Adipocyte (in vitro differentiated cells): ENCODE measurements around the gene JAKMIP2.

ENCODE experiments used
- DNase-seq: peaks from one replicate; pipeline ENCODE4 v3.0.0-alpha.2; 2015; ENCODE audit warnings: low read depth
- H3K27me3 ChIP-seq: replicated peaks from 2 replicates; pipeline ENCODE4 v1.7.0; 2013; ENCODE audit warnings: mild to moderate bottlenecking, low read length, moderate library complexity; ENCODE audit not compliant: control insufficient read depth, insufficient read depth
- H3K36me3 ChIP-seq: 2 replicates; pipeline ENCODE4 v1.7.0; 2013; ENCODE audit warnings: low read length, mild to moderate bottlenecking, moderate library complexity; ENCODE audit not compliant: control insufficient read depth, insufficient read depth, severe bottlenecking
- H3K4me1 ChIP-seq: 2 replicates; pipeline ENCODE4 v1.7.0; 2013; ENCODE audit warnings: mild to moderate bottlenecking, low read length, moderate library complexity; ENCODE audit not compliant: control insufficient read depth, insufficient read depth
- H3K4me3 ChIP-seq: 2 replicates; pipeline ENCODE4 v1.7.0; 2013; ENCODE audit warnings: mild to moderate bottlenecking, low read length, moderate library complexity
- H3K9ac ChIP-seq: 2 replicates; pipeline ENCODE4 v1.7.0; 2013; ENCODE audit warnings: mild to moderate bottlenecking, low read length, moderate library complexity
- H3K9me3 ChIP-seq: 2 replicates; pipeline ENCODE4 v1.7.0; 2013; ENCODE audit warnings: mild to moderate bottlenecking, low read length, moderate library complexity; ENCODE audit not compliant: control insufficient read depth

Gene JAKMIP2

DNA sequence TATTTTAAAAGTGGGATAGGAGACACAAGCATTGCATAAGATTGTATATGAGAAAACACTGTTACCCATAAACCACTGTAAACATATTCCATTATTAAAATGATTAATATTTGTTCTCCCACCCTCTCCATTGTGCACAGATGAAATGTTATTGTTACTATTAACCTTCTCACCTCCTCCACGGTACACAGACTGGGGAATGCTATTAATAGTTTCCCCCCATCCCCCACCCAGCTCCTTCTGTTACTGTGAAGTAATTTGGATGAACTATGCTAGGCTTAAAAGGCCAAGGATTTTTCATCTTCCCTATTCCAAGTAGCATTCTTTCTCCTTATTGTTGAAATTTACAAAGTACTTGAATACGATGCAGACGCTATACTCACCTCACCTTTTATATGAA lies 91.4 kb downstream of the JAKMIP2 start:
- DNase-seq: no peak
- Histone ChIP-seq H3K4me1 (peaks cover 36% of the 10 kb centered on the region), H3K9ac (no peak overlapping the region), H3K4me3 (no peak overlapping the region), H3K9me3 (no peaks in the 10 kb centered on the region), H3K36me3 (no peaks in the 10 kb centered on the region), H3K27me3 (no peaks in the 10 kb centered on the region)

DNA sequence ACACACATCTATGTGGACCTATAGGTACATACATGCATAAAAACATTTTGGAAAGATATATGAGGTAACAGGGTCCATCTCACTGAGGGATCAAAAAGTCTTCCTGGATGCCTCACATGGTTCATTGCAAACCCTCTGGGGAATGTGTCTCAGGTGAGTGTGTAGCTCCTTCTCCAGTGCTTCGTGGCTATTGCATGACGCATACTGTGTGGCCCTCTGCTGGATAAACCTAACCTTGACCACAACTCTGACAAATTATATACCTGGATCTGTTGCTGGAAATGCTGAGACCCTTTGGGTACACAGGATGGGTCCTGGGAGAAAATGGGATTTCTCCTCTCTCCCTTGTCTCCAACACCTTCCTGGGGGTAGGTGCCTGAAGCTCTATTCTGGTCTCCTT lies 91.9 kb downstream of the JAKMIP2 start:
- DNase-seq: no peak
- Histone ChIP-seq H3K9ac (no peak overlapping the region), H3K4me3 (no peak overlapping the region), H3K4me1 (peaks cover 41% of the 10 kb centered on the region), H3K36me3 (no peaks in the 10 kb centered on the region), H3K27me3 (no peaks in the 10 kb centered on the region), H3K9me3 (no peaks in the 10 kb centered on the region)

DNA sequence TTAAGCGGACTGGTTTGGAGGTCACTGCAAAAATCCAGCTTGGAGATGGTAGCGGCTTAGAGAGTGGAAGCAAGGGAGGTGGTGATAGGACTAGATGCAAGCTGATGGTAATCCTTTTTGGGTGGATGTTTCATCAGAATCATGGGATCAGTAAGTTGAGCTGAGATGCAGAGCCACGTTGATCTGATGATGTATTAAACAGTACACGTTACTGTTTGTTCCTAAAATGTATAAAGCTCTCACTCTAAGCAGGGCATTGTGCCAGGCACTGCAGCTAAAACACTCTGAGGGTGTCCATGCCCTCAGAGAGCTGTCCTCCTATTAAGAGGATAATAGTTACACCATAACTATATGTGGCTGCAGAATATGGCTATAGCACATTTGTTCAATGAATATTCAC lies 93.1 kb downstream of the JAKMIP2 start:
- DNase-seq: peak; percentile 3
- Histone ChIP-seq H3K9ac (peak overlapping the region; percentile 17), H3K27me3 (no peaks in the 10 kb centered on the region), H3K9me3 (no peaks in the 10 kb centered on the region), H3K4me3 (no peak overlapping the region), H3K4me1 (peaks cover 42% of the 10 kb centered on the region), H3K36me3 (no peaks in the 10 kb centered on the region)

DNA sequence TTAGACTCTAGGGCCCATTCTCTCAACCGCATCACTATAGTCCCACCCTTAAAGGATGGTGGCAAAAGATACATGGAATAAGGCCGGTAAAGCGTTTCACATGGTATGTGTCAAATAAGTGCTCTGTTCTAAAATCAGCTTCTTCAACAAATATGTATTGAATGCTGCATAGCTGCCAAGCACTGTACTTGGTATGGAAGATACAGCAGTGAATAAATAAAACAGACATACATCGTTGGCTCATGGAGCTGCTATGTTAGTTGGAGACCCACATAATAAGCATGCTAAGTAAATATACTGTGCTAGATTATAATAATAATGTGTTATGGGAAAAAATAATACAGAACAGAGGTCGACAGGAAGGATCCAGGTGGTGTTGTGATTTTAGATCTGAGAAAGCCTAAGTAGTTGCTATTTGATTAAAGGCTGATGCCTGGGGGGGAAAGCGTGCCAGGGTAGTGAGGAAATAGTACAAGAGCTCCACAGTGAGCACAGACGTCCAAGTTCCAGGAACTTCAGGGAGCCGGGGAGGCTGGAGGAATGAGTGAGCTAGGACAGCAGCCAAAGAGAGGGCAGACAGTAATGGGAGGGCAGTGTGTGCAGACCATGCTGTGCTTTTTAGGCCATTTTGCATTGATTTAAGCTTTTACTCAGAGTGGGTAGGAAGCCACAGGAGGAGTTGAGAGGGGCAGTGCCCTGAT lies 93.7 kb downstream of the JAKMIP2 start:
- Histone ChIP-seq H3K27me3 (no peaks in the 10 kb centered on the region), H3K9me3 (no peaks in the 10 kb centered on the region), H3K4me1 (peaks cover 42% of the 10 kb centered on the region), H3K4me3 (no peak overlapping the region), H3K36me3 (no peaks in the 10 kb centered on the region), H3K9ac (peak overlapping the region; percentile 17)
- peak; percentile 50 for DNase-seq

DNA sequence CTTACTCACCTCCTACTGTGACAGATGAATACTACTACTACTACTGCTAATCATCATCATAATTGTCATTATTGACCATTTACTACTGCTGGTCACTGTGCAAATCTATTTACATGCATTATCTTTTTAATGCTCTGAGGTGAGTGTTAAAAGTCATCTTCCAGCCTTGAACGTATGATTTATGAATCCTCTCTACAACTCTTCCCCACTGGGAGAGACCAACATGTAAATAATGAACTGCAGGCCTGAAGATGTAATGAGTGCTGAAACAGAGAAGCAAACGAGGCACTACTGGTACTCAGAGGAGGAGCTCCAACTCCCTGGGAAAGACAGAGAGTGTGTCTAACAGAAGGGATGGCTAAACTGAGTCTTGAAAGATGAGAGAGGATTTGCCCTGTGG lies 95.4 kb downstream of the JAKMIP2 start:
- Histone ChIP-seq H3K9me3 (no peaks in the 10 kb centered on the region), H3K4me3 (no peak overlapping the region), H3K9ac (no peak overlapping the region), H3K36me3 (no peaks in the 10 kb centered on the region), H3K4me1 (peaks cover 42% of the 10 kb centered on the region), H3K27me3 (no peaks in the 10 kb centered on the region)
- no peak for DNase-seq

DNA sequence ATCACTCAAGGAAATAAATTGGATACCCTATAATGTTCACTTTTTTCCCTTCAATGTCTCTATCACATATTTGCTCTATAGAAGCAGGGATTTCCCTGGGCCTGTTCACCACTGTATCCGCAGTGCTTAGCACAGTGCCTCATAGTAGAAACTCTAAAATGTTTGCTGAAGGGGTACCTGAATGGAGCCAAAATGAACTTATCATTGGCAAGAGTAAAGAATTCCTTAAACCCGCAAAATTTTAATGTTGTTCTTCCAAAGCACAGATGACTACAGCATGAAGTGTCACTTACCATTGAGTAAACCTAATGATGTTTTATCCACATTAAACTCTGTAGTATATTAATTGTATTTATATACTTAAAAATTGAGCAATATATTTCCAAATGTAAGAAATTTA lies 96.1 kb downstream of the JAKMIP2 start:
- Histone ChIP-seq H3K9me3 (no peaks in the 10 kb centered on the region), H3K4me3 (no peak overlapping the region), H3K36me3 (no peaks in the 10 kb centered on the region), H3K9ac (no peak overlapping the region), H3K4me1 (peaks cover 41% of the 10 kb centered on the region), H3K27me3 (no peaks in the 10 kb centered on the region)
- no peak for DNase-seq

DNA sequence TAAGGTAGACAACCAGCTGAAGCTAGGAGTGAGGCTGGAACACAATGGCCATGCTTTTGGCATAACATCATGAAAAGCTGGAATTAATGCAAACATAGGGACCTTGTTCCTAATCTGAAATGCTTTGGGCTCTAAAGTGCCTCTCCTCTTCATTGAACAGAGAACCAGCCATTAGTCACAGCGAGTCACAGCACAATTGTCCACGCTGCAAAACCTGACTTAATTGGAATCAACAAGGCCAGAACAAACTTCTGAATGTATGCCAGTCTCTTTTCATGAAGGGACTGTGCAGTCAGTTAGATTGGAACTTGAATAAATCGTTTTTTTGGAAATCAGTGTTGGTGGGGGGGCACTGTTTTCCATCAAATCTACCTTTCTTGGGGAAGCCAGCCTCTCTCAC lies 96.5 kb downstream of the JAKMIP2 start:
- no peaks in the 10 kb centered on the region for H3K36me3 ChIP-seq
- H3K27me3 ChIP-seq: no peaks in the 10 kb centered on the region
- peaks cover 36% of the 10 kb centered on the region for H3K4me1 ChIP-seq
- H3K9me3 ChIP-seq: no peaks in the 10 kb centered on the region
- DNase-seq: no peak
- no peak overlapping the region for H3K9ac ChIP-seq
- H3K4me3 ChIP-seq: no peak overlapping the region

DNA sequence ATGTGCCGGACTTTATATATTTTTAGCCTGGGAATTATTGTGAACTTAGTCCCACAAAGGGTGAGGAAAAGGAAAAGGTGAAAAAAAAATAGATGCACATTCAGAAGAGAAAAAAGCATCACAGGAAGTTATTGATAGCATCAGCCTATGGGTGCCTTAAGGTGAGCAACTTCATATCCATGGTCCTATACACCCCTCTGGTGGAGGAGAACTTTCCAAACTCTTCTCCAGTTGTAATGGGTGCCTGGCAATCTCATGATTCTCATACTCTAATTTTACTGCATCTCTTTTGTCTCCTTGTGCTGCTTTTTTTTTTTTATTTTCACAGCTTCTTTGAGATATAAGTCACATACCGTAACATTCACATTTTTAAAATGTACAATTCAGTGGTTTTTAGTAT lies 107.4 kb downstream of the JAKMIP2 start:
- Histone ChIP-seq H3K9ac (no peak overlapping the region), H3K36me3 (no peaks in the 10 kb centered on the region), H3K4me3 (no peak overlapping the region), H3K4me1 (no peaks in the 10 kb centered on the region), H3K9me3 (no peaks in the 10 kb centered on the region), H3K27me3 (no peaks in the 10 kb centered on the region)
- no peak for DNase-seq

DNA sequence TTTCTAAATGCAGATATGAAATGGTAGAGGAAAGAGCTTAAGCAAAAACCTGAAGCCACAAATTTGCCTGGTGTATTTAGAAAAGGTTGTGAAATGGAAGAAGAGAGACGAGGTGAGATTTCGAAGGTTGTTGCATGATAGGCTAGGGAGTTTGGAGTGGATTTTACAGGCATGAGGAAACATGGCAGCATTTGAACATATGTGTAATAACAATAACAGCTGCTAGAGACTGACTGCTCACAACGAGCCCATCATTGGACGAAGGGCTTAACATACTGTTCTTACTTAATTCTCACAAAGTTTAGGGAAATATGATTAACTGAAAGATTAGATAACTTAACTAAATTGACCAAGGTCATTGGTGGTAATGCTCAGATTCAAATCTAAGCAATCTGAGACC lies 108.1 kb downstream of the JAKMIP2 start:
- Histone ChIP-seq H3K9ac (no peak overlapping the region), H3K4me1 (no peaks in the 10 kb centered on the region), H3K36me3 (no peaks in the 10 kb centered on the region), H3K9me3 (no peaks in the 10 kb centered on the region), H3K4me3 (no peak overlapping the region), H3K27me3 (no peaks in the 10 kb centered on the region)
- no peak for DNase-seq

DNA sequence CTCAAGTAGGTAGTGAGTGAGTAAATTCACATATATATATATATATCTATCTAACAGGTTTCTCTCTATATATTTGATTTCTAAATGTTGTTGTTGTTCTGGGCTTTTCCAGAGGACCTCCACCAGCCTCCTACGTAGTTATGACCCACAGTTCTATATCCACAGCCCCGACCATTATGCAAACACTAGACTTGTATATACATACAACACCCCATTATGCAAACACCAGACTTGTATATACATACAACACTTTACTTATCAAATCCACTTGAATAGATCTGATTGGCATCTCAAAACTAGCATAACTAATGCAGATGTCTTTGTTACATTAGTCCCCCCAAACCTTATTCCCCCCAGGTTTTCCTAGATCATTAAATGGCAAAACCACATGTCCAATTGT lies 108.7 kb downstream of the JAKMIP2 start:
- H3K4me3 ChIP-seq: no peak overlapping the region
- H3K9ac ChIP-seq: no peak overlapping the region
- H3K4me1 ChIP-seq: no peaks in the 10 kb centered on the region
- H3K36me3 ChIP-seq: no peaks in the 10 kb centered on the region
- no peaks in the 10 kb centered on the region for H3K27me3 ChIP-seq
- no peak for DNase-seq
- no peaks in the 10 kb centered on the region for H3K9me3 ChIP-seq

DNA sequence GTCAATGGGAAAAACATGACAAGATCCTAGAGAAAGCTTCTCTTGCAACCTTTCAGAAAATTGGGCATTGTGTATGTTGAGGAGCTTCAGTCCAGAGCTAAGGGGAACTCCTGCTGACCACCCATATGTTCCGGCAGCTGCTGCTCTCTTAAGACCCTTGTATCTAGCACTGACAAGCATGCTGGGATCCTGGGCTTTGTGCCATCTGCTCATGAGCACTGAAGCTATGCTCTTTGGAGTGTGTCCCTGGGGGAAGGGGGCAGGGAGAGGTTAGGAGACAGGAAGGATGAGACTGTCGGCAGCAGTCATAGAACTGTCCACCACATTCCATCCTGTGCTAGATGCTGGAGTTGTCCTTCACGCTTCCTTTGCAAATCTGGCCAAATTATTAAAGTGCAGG lies 109.3 kb downstream of the JAKMIP2 start:
- H3K27me3 ChIP-seq: no peaks in the 10 kb centered on the region
- no peaks in the 10 kb centered on the region for H3K36me3 ChIP-seq
- no peak overlapping the region for H3K9ac ChIP-seq
- H3K4me3 ChIP-seq: no peak overlapping the region
- no peak for DNase-seq
- no peaks in the 10 kb centered on the region for H3K4me1 ChIP-seq
- H3K9me3 ChIP-seq: no peaks in the 10 kb centered on the region

DNA sequence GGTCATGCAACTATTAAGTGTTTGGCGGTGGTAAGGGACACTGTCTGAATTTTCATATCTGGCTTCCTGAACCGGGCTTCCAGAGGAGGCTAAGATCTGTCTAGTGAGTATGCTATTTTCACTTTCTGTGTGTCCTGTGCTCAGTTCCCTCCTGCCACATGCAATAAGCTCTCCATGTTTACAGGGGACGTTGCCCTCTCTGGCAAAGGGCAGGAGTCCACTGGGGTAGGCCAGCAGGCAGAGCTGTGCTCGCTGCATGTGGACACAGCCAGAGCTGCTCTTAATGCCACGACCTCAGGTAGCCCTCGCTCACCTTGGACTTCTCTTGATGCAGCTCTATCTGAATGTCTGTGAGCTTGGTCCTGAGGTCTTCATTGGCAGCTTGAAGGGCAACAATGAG lies 111.2 kb downstream of the JAKMIP2 start:
- H3K36me3 ChIP-seq: no peaks in the 10 kb centered on the region
- H3K9ac ChIP-seq: no peak overlapping the region
- no peak overlapping the region for H3K4me3 ChIP-seq
- H3K9me3 ChIP-seq: no peaks in the 10 kb centered on the region
- H3K4me1 ChIP-seq: no peaks in the 10 kb centered on the region
- DNase-seq: no peak
- H3K27me3 ChIP-seq: peaks cover 4% of the 10 kb centered on the region
